ENCODE measurements around the gene CST3.

Gene CST3

DNA sequence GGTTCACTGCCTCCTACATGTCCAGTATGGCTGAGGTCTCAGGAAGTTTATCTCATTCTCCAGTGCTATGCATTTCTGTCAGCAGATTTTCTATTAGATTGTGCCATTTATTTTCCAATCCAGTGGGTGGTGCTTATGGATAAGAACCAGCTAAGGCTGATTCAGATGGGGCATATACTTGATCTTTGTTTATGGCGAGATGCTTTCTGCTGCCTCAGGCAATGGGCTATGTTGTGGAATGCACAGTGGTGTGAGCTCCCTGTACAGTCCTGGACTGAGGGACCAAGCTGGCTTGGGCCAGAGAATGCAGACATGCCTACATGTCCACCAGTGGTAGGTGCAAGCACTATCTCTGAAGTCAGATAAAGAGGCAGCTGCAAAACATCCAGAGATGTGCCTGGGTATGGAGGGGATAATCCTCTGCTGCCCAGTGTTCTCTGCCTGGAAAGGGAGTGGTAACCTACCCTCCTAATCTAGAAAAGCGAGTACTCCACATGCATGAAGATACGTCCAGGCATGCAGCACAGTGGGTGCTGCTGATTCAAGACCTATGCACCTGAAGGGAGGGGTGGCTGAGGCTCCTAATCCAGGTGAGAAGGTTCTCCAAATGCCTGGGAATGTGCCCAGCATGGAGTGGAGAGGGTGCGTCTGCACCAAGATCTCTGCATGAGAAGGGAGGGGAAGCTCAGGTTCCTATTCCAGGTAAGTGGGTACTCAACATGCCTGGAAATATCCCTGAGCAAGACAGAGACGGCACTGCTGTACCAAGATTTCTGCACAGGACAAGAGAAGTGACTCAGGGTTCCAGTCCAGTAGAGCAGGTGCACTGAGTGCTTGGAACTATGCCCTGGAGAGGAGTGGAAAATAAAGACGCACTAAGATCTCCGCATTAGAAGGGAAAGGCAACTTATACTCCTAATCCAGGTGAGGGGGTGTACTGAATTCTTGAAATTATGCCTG is 41.7 kb upstream of the CST3 start:
- no peak for DNase-seq (ENCODE audit: low read depth)
- H3K4me3 ChIP-seq (ENCODE audit: low read depth, low read length), result no peak overlapping the region
- no peak for TF ChIP-seq CTCF (IDR thresholded peaks at IDR 0.05; ENCODE audit: low read depth, low read length, missing control alignments)
- in situ Hi-C loops (cut with HindIII; ENCODE audit: low sequenced_read_pairs), result no loop called here

- in situ Hi-C loops (cut with HindIII; ENCODE audit: low sequenced_read_pairs), result no loop called here
- TF ChIP-seq CTCF (IDR thresholded peaks at IDR 0.05; ENCODE audit: low read depth, low read length, missing control alignments), result no peak
- no peak overlapping the region for H3K4me3 ChIP-seq (ENCODE audit: low read depth, low read length)
- DNase-seq (ENCODE audit: low read depth), result no peak
Observed at GRCh38 chr20:23673209-23673608, 35.5 kb upstream of the CST3 start.

- no peak for DNase-seq (ENCODE audit: low read depth)
- no peak overlapping the region for H3K4me3 ChIP-seq (ENCODE audit: low read depth, low read length)
- no peak for TF ChIP-seq CTCF (IDR thresholded peaks at IDR 0.05; ENCODE audit: low read depth, low read length, missing control alignments)
- in situ Hi-C loops (cut with HindIII; ENCODE audit: low sequenced_read_pairs), result no loop called here
Observed at GRCh38 chr20:23672158-23672557, 34.4 kb upstream of the CST3 start.

- no peak overlapping the region for H3K4me3 ChIP-seq (ENCODE audit: low read depth, low read length)
- no peak for DNase-seq (ENCODE audit: low read depth)
- in situ Hi-C loops (cut with HindIII; ENCODE audit: low sequenced_read_pairs), result no loop called here
- no peak for TF ChIP-seq CTCF (IDR thresholded peaks at IDR 0.05; ENCODE audit: low read depth, low read length, missing control alignments)
Observed at GRCh38 chr20:23671479-23671878, 33.7 kb upstream of the CST3 start.

GRCh38 chr20:23670361-23670760 is 32.6 kb upstream of the CST3 start:
- no peak for TF ChIP-seq CTCF (IDR thresholded peaks at IDR 0.05; ENCODE audit: low read depth, low read length, missing control alignments)
- no peak overlapping the region for H3K4me3 ChIP-seq (ENCODE audit: low read depth, low read length)
- no peak for DNase-seq (ENCODE audit: low read depth)
- in situ Hi-C loops (cut with HindIII; ENCODE audit: low sequenced_read_pairs), result no loop called here

DNA sequence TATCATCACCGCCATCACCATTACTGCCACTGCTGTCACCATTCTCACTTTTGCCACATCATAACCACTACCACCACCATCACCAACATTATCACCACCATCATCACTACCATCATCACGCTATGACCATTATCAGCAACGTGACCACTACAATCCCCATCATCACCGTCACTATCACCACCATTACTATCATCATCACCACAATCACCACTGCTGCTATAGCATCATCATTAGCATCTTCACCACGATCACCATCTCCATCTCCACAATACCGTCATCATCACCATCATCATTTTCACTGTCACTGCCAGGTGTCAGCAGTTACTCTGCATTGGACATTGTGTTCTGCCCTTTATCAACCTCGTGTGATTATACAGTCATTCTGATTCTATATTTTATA is 32.1 kb upstream of the CST3 start:
- no peak for TF ChIP-seq CTCF (IDR thresholded peaks at IDR 0.05; ENCODE audit: low read depth, low read length, missing control alignments)
- in situ Hi-C loops (cut with HindIII; ENCODE audit: low sequenced_read_pairs), result no loop called here
- H3K4me3 ChIP-seq (ENCODE audit: low read depth, low read length), result no peak overlapping the region
- no peak for DNase-seq (ENCODE audit: low read depth)
